Left renal cortex interstitium (tissue), 4 donors: ENCODE measurements around the gene RORC. TPM values are rescaled to one million over a fixed set of nuclear protein-coding genes. Genes with fewer than 3 reads are reported as not detected.
A peak's percentile ranks its signal among the peaks of the same experiment; 100 is the strongest.

Experiments used
- DNase-seq, 4 donors: peaks; one replicate each; pipeline ENCODE4 v3.0.0-alpha.2; 2013; ENCODE audit warnings: low read depth in 4 of 4, low spot score in 2 of 4, missing footprints in 1 of 4
- polyA plus RNA-seq, 4 donors: library from polyadenylated mRNA; unstranded; fragments of 120-200 nt; gene quantifications; one replicate each; pipeline ENCODE4 v1.2.1, GENCODE V29; 2013; ENCODE audit not compliant: insufficient read length in 4 of 4

The RORC gene
- polyA plus RNA-seq, 4 donors = 0.95 to 1.6 (median 1.1) TPM

DNA sequence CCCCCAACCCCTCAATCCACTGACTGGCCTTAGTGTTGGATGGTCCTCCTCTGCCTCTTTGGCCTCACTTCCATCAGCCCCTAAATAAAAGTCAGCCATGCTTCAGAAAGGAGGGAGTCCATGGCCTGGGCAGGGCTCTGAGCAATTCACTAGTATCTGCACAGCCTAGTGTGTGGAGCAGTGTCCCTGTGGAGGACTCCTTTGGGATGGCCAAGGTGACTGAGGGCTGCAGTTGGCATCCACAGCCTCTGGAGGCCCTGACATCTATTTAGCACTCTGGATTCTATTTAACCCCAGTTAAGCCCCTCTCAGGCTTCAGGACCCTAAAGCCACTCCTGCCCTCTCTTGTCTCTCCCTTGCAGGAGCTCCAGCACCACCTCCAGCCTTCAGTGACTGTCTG is 18.3 kb upstream of the RORC start:
- DNase-seq = no peak

DNA sequence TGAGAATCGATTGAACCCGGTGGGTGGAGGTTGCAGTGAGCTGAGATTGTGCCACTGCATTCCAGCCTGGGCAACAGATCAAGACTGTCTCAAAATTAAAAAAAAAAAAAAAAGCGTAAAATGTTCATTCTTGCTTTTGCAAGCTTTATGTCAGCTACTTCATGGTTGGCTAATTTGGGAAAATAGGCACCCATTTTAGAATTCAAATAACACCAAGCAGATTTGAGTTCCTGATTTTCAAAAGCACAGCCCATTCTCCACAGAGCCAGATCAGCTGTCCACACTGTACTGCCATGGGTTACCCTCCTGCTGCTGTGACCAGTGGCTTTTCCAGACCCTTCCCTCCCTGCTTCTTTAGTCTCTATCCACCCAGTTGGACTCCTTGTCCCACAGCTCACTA is 17.5 kb upstream of the RORC start:
- DNase-seq = no peak

DNA sequence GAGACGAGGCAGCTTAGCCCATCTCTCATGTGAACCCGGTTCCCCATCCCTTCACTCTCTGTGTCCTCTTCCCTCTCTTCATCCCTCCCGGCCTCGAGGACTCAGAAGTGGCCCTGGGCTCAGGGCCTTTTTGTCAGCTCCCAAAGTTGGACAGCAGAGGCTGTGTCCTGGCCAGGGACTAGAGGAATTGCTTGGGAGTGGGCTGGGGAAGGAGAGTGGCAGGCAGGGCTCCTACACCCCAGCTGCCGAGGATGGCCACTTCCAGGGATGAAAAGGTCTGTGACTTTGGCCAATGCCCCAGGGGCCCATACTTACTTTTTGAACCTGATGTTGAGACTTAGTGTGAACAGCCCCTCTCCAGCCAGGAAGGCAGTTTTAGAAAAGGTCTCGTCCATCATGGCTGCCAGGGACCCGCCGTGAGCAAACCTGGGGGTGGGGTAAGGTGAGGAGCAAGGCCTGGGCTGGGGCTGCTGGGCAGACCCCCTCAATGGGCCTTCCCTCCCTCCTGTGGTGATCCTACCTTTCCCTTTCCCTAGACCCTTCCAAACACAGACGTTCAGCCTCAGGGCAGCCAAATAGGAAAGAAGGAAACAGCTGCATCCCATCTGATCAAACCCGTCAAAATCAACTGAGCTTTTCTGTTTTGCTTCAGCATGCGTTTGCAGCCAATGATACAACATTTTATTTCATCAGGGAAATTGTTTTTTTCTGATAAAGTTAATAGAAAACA is 16.4 kb upstream of the RORC start:
- no peak for DNase-seq

DNA sequence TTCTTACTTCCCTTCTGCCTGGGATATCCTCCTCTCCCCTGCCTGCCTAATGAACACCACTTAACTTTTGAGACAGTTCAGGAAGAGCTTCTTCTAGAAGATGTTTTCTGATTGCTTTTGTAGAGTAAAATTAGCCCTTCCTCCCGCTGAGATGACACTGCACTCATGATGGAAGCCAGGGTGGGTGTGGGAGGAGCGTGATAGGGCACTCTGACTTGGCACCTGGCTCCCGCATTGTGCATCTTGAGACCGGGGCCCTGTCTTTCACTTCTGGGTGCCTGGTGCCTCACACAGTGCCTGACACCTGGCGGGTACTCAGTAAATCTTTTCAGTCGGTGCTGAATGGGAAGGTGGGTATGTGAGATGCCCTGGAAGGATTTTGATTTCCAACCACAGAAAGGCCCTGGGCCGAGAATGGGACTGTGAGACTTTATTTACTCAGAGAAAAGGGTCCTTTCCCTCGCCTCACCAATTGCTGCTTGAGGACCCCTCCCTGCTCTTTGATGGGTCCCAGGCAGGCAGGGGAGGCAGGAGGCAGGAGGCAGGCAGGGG is 15.2 kb upstream of the RORC start:
- DNase-seq = no peak

DNA sequence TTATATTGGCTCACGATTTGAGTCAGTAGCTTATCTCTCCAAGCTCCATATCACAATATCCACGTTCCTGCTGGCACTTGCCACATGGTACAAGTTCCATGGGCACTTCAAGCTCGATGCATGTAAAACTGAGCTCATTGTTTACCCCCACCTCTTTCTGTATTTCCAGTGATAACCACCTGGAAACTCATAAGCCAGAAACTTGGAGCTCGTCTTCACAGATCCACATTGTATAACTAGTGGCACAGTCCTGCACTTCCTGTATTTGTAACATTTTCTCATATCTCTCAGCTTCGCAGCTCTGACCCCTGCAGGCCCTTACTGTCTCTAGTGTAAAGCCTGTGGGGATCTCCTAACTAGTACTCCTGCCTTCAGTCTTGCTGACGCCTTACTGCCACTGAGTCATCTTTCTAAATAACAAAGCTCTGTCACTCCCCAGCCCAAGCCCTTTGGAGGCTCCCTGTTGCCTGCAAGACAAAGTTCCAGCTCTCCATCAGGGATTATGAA is 14.5 kb upstream of the RORC start:
- DNase-seq = no peak

DNA sequence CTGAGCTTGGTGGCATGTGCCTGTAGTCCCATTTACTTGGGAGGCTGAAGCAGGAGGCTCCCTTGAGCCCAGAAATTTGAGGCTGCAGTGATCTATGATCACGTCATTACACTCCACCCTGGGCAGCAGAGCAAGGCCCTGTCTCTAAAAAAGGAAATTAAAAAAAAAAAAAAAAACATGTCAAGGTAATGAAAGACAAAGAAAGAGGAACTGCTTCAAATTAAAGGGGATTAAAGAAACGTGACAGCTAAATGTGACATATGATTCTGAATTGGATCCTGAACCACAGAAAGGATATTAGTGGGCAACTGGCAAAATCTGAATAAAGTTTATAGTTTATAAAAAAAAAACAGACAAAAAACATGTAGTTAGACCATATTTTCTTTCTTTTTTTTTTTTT is 11.8 kb upstream of the RORC start:
- DNase-seq = no peak

DNA sequence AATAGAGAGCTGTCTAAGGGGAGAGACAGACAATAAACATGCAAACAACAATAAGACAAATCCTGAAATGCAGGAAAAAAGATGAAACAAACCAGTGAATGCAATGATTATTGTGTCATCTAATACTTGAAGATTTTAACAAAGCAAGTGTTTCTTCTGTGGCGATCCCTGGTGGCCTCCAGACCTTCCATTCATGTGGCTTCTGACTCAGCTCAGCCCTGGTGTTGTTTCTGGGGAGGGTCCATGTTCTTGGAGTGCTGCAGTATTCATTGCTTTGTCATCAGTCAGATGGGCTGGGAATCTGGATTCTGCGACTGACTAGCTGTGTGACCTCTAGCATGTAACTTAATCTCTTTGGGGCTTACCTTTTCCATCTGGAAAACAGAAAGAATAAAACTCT is 9.5 kb upstream of the RORC start:
- DNase-seq = no peak

DNA sequence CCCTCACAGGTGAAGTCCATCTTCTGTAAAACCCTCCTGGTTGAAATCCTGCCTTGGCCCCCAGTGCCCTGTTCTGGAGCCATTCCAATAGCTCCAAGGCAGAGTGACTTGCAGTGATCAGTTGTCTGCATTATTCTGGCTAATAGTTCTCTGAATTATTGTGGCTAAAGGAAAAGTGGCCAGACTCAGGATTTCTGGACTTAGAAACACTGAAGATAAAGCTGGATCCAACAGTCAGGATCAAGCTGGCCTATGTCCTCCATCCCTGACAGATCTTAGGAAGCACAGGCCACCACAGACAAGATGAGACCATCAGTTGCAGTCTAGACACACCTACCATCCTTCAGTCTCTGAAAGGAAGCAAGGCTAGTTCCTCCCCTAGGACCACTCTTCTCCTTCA is 8.8 kb upstream of the RORC start:
- DNase-seq = no peak

DNA sequence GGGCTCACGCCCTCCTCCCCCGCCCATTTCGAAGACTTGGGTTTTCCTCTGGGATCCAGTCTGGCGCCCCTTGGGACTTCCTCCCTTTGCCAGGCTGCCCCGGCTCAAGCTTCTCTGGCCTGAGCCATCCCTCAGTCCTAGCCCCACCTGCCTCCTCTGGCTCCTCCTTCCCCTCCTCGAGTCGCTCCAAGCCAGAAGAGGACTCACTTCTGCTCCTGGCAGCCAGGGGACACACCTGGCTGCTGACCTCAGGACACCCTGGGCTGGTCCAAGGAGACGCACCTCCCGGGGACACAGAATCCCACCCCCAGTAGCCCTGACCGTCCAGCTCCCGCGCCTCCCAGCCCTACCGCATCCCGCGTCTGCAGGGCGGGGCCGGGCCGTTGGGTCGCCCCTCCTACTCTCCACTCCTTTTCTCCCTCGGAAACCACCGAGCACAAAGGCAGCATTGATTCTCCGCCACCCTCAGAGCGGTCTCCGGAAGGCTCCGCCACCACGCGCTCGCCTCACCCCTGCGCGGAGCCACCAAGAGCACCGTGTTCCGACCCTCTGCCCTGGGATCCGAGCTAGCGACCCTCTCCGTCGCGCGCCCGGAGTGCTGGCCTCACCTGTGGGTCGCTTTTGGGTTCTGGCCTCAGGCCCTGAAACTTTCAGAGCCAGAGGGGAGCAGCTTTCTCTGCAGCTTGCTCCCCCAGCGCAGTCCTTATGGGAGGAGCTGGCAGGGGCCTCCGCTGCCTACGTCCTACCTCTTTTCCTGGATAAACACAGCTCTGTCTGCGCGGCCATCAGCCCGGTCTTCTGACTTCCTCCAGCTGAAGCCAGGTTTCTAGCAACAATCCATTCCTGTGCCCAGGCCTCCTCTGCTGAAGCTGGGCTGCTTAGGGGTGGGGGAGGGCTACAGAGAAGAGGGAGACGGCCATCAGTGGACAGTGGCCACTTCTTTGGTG is 8.1 kb upstream of the RORC start, which contains the start of gene C2CD4D:
TSS of gene C2CD4D (minus strand) at position 364 of the 947 bp plus-strand sequence. CDS start 831 bp downstream, outside the sequence.
- DNase-seq = peak in 1 of 4 donors; percentile 28

DNA sequence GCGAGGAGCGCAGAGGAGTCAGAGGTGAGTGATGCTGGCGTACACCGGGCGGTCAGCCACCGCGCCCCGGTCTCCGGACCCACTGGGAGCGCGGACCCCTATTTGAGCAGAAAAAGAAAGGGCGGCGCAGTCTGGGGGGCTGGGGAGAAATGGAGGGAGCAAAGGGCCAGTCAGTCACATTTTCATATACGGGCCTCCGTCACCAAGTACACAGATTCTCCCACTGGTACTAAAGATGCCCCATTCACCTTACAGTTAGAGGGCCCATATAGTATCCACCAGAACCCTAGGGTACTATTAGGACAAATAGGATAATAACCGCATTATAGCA is 7.4 kb upstream of the RORC start:
- DNase-seq = no peak

DNA sequence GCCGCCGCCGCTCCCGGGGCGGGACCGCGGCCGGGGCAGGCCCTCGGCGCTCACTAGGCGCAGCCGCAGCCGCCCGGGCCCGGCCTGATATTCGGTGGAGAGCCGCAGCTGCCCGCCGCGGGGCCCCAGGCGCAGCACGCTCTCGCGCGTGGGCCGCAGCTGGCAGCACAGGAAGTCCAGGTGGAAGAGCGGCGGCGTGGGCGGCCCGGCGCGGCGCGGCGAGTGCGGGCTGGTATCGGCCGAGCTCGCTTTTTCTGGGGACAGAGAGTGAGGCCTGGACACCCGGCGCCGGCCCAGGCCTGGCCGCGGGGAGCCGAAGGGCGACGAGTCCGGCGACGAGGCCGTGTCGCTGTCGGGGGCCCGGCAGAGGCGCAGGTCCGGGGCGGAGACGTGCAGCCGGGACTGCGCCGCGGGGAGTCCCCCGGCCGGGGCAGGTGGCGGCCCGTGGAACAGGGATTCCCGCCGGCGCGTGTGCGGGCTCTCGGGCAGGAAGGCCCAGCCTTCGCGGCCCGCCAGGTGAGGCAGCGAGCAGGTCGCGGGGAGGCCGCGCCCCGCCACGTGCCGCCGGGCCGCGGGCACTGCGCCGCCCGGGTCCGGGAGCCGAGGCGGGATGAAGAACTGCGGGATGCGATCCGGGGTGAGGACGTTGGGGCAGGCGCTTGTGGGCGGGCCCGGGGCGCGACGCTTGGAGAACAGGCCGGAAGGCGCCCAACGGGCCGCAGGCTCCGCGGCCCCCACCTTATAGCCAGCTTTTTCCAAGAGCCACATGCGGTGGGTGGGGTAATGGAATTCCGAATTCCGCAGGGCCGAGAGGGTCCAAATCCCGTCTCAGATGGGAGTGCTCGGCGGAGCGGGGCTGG is 6.8 kb upstream of the RORC start:
- DNase-seq = no peak

DNA sequence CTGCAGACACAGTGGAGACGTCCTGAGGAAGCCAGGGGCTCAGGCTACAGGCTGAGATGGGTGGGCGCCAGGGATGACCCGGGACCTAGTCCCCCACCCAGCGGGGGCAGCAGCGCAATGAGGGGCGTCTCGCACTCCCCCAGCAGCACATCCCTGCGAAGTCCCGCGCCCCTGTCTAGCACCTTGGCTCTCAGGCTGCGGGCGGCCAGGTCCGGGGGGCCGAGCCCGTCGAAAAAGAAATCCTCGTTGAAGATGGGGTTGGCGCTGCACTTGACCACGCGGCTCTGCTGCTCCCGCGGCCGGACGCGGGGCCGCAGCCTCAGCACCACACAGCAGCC is 6.3 kb upstream of the RORC start:
- DNase-seq = no peak

DNA sequence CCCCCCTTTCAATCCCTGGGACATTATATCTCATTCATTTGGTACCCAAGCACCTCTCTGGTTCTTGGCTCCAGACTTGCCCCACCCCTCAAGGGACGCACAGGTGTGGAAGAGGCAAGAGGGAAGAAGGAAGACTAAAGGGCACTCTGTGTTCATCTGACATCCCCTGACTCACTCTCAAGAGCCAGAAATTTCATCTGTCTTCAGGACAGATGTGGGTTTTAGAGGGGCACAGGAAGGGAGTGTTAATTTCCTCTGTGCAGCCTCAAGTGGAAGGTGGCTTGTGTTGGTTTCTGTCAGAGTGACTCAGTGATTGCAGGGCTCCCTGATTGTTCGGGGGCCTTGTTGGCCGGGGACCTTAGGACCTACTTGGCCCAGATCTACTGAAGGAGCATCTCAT is 5.6 kb upstream of the RORC start:
- DNase-seq = no peak

DNA sequence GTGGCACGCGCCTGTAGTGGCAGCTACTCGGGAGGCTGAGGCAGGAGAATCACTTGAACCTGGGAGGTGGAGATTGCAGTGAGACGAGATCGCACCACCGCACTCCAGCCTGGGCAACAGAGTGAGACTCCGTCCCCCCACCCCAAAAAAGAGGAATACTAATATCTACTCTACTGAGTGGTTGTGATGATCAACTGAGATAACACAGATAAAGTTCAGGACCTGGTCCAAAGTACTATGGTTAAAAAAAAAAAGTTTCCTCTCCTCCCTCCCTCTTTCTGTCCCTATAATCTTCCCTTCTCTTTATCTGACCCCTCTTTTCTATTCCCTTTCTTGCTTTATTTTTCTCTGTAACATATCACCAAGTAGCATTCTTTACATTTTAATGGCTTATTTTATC is 4.0 kb upstream of the RORC start:
- no peak for DNase-seq

DNA sequence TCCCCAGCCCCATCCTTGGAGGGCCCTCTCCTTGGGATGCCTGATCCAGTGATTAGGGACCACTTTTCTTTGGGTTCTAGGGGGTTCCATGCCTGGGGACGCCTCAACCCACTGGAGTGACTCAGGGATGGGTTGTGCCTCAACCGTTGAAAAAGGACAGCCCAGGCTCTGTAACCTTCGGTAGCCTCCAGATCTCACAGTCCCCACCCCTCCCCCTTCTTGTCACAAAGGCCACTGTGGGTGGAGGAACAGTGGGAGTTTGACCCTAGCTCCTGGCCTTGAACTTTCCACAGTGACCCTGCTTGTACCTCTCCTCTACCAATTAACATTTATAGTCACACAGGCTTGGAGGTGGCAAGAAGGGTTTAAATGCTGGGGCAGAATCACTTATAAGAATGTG is 2.6 kb upstream of the RORC start:
- no peak for DNase-seq

DNA sequence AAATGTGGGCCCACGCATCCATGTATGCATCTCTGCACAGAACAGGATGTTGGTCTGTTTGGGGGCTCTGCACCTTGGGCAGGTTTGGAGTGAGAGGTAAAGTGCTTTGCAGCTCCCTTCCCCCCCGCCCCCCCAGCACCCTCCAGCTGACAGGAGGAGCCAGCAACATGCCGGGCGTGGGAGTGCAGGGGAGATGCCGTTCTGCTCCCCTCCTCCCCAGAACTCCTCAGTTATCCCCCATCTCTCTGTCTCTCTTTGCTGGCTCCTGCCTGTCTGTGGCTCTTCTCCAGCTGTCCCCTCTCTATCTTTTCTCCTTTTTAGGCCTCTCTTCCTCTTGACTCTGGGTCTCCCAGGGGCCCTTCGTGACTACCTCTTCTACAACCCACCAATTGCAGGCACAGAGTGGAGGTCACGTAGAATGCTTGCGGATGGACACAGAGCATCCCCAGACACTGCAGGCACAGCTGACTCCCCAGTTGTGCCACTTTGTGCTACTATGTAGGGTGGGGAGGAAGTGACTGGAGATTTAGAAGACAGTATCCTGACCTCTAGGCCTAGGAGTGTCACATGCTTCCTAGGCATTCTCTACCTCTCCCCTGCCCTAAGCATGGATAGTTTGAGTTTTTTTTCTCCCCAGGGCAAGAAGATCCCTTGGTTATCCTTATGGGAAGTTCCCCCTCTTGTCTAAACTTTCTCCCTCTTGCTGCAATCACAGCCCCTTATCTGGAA is 1.7 kb upstream of the RORC start:
- DNase-seq = no peak

DNA sequence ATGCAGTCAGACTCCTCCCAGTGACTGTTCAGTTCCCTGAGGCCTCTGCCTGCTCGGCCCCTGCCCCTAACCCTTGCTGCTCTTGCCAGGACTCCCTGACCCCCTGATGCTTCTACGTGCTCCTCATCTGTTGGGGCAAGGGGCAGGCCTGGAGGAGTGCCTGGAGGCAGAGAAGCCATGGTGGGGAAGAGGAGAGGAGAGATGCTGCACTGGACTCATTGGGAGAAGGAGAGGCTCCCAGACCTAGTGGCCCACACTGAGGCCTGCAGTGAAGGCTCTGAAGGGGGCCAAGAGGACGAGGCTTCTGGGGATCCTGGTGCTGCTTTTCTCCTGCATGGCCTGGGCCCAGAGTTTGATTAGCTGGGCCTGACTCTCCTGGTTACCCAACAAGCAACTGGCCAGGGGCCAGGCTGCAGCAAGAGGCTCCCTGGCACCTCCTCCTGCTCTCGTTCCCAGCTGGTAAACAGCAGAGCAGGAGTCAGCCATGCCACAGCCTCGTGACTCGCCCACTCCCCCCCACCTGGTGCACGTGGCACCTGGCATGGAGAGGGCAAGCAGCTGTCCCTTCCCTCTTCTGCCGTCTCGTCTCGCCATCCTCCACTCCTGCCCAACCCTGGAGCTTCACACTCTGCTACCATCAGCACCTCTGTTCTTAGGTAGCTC is 847 bp upstream of the RORC start:
- no peak for DNase-seq

DNA sequence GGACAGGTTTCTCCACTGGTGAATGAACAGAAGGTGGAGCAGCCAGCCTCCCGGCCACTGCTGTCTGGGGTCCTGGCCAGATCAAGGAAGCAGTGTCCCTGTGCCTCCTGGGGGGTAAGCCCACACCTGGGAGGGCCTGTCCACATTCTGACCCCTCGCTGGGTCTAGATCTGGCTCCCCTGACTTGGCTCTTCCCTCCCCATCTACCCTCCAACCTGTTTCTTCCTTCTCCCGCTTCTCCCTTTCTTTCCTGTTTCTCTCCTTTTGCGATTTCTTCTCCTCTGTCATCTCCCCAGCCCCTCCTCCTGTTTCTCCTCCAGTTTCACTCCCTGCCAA is 378 bp downstream of the RORC start:
- DNase-seq = no peak

DNA sequence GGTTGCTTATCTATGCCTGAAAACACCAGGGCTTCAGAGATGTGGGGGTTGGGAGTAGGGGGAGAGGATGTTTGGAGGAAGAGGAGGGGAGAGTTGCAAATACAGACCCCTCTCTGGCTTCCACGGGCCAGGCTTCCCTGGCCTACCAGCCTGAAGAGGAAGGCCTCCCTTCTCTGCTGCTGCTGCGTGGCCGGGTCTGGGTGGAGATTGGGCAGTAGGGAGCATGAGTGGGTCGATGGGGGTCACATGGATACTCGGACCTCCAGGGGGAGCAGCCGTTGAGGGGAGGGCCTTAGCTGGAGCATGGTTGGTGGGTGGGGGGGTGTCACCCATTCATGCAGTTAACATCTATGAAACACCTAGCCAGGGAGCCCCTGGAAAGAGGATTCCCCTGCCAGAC is 1.5 kb downstream of the RORC start:
- no peak for DNase-seq
